T-cell (primary cell): ENCODE measurements around the gene ECSIT. TPM values are rescaled to one million over a fixed set of nuclear protein-coding genes. Genes with fewer than 3 reads are reported as not detected.
"Not testable (repeated sequence)": the region's sequence is repeated elsewhere in the genome, so short reads cannot be mapped to it uniquely, and the experiment has no call there.

Source experiments
- ATAC-seq, 4 experiments: fragments of 200-7000 bp in 3 of 4; fragments of 150-1000 bp in 1 of 4; cut with Tn5 transposase; replicated peaks in 1 of 4; 1 replicate in 3 of 4; 2 replicates in 1 of 4; pipeline ENCODE4 v1.10.0; 2021; ENCODE audit warnings: moderate library complexity in 3 of 4, mild to moderate bottlenecking in 2 of 4, moderate number of reproducible peaks in 1 of 4
- CTCF ChIA-PET, 2 donors: fragments of 300-600 bp; sonication (Branson Sonifier 250); formaldehyde crosslinking; loops; one replicate each; lab custom pipeline; 2022; ENCODE audit warnings: antibody characterized with exemption in 2 of 2; lab: Charles Lee
- POLR2A ChIA-PET, 2 donors: fragments of 300-600 bp; sonication (Branson Sonifier 250); formaldehyde crosslinking; loops; one replicate each; lab custom pipeline; 2022; ENCODE audit warnings: antibody characterized with exemption in 2 of 2; lab: Charles Lee
- DNase-seq, 35 experiments: peaks; one replicate each; pipeline versions ENCODE4 v3.0.0 to v3.0.0-alpha.2; 2013 to 2023
- H3K27ac ChIP-seq: one replicate; pipeline ENCODE4 v1.5.1; 2013; ENCODE audit warnings: low read length
- H3K27me3 ChIP-seq, 2 experiments: replicated peaks in 1 of 2; 1 replicate in 1 of 2; 2 replicates in 1 of 2; pipeline versions ENCODE4 v1.6.1 to v1.7.0; 2013; ENCODE audit warnings: low read length in 1 of 2, mixed read lengths in 1 of 2; ENCODE audit not compliant: control insufficient read depth in 2 of 2, insufficient read depth in 2 of 2; ENCODE audit errors: extremely low read depth in 1 of 2
- H3K36me3 ChIP-seq, 2 donors: 1 replicate in 1 of 2; 2 replicates in 1 of 2; pipeline versions ENCODE4 v1.6.1 to v1.7.0; 2013; ENCODE audit warnings: low read length in 1 of 2; ENCODE audit not compliant: control insufficient read depth in 2 of 2, insufficient read depth in 1 of 2; ENCODE audit errors: extremely low read depth in 1 of 2
- H3K4me1 ChIP-seq, 2 experiments: 1 replicate in 1 of 2; 2 replicates in 1 of 2; pipeline versions ENCODE4 v1.6.1 to v1.7.0; 2013; ENCODE audit warnings: low read length in 2 of 2, mixed read lengths in 1 of 2; ENCODE audit not compliant: insufficient read depth in 2 of 2, control insufficient read depth in 1 of 2; ENCODE audit errors: extremely low read depth in 1 of 2
- H3K4me3 ChIP-seq, 2 donors: 1 replicate in 1 of 2; 2 replicates in 1 of 2; pipeline versions ENCODE4 v1.5.1 to v1.7.0; 2013; ENCODE audit warnings: mild to moderate bottlenecking in 2 of 2, low read length in 1 of 2, moderate library complexity in 1 of 2; ENCODE audit not compliant: control insufficient read depth in 1 of 2; ENCODE audit errors: extremely low read depth in 1 of 2
- H3K9me3 ChIP-seq: 2 replicates; pipeline ENCODE4 v1.7.0; 2013
- H3K27ac Mint-ChIP-seq, 2 donors: one replicate each; pipeline ENCODE4 v1.8.0; 2020 to 2021; ENCODE audit warnings: mild to moderate bottlenecking in 2 of 2, mixed read lengths in 2 of 2
- H3K27me3 Mint-ChIP-seq, 2 donors: one replicate each; pipeline ENCODE4 v1.8.0; 2021 to 2022; ENCODE audit warnings: mixed read lengths in 2 of 2
- H3K36me3 Mint-ChIP-seq: one replicate; pipeline ENCODE4 v1.8.0; 2021; ENCODE audit warnings: mixed read lengths
- H3K4me1 Mint-ChIP-seq, 3 donors: one replicate each; pipeline ENCODE4 v1.8.0; 2020 to 2022; ENCODE audit warnings: mixed read lengths in 3 of 3, mild to moderate bottlenecking in 1 of 3
- H3K4me3 Mint-ChIP-seq, 3 donors: one replicate each; pipeline ENCODE4 v1.8.0; 2020 to 2022; ENCODE audit warnings: mild to moderate bottlenecking in 3 of 3, mixed read lengths in 3 of 3, moderate library complexity in 3 of 3
- H3K9me3 Mint-ChIP-seq, 3 donors: one replicate each; pipeline ENCODE4 v1.8.0; 2020 to 2022; ENCODE audit warnings: mixed read lengths in 3 of 3
- WGBS: methylation state at CpG from one replicate; pipeline ENCODE4 v1.1.5; 2013; ENCODE audit warnings: missing lambda C conversion rate; ENCODE audit not compliant: insufficient coverage; 5-methylcytosine and 5-hydroxymethylcytosine counted together
- total RNA-seq, 35 experiments: library from RNA in 6 of 35; stranded (reverse) in 6 of 35; fragments of 120-200 nt in 1 of 35; gene quantifications; one replicate each; pipeline versions ENCODE4 v1.2.1 to v1.2.4 and lab custom pipeline; 2013 to 2026

ECSIT gene
- total RNA-seq, 5 donors from 2014 or later (not counting 1 experiment from before 2014, with no cell fraction given) = 28.8 to 52.0 (median 48.4) TPM

- peaks cover 14 to 22% of the 10 kb centered on the region in 2 donors for H3K27me3 Mint-ChIP-seq
- WGBS = no CpG with 5 or more reads among the region's 3 CpGs
- H3K27ac ChIP-seq, ATAC-seq, H3K36me3 Mint-ChIP-seq, H3K27ac Mint-ChIP-seq, H3K9me3 Mint-ChIP-seq, DNase-seq, POLR2A ChIA-PET, H3K4me3 Mint-ChIP-seq, H3K4me1 ChIP-seq, H3K4me1 Mint-ChIP-seq, H3K9me3 ChIP-seq, H3K36me3 ChIP-seq, H3K4me3 ChIP-seq: not testable (repeated sequence)
- CTCF ChIA-PET = interaction anchor here in 1 of 2 donors (0.6 kb wide), 1 partner anchor 63 kb away, joined by 3 read pairs; no protein-coding TSS in a partner anchor
- peaks cover 2 to 26% of the 10 kb centered on the region in 2 experiments for H3K27me3 ChIP-seq
Measured at GRCh38 chr19:11475343-11475742, 53.6 kb downstream of the ECSIT start.

- ATAC-seq = no peak
- WGBS = 60% methylated on average over 1 of the region's 4 CpGs
- no peaks in the 10 kb centered on the region for H3K9me3 Mint-ChIP-seq
- H3K4me3 Mint-ChIP-seq = no peak overlapping the region
- Histone ChIP-seq H3K27me3 (peaks cover 2 to 24% of the 10 kb centered on the region in 2 experiments), H3K9me3 (no peaks in the 10 kb centered on the region), H3K4me1 (no peaks in the 10 kb centered on the region), H3K4me3 (no peak overlapping the region), H3K36me3 (no peaks in the 10 kb centered on the region), H3K27ac (no peak overlapping the region)
- ChIA-PET CTCF (no interaction called here), POLR2A (no interaction called here)
- H3K36me3 Mint-ChIP-seq = no peaks in the 10 kb centered on the region
- H3K4me1 Mint-ChIP-seq = peaks cover 0 to under 1% (median under 1%) of the 10 kb centered on the region in 3 donors
- no peak overlapping the region for H3K27ac Mint-ChIP-seq
- peaks cover 8 to 20% of the 10 kb centered on the region in 2 donors for H3K27me3 Mint-ChIP-seq
- no peak for DNase-seq
Measured at GRCh38 chr19:11473725-11474124, 55.2 kb downstream of the ECSIT start.

- not testable (repeated sequence) for H3K4me1 Mint-ChIP-seq, H3K4me1 ChIP-seq, ATAC-seq, H3K4me3 Mint-ChIP-seq, DNase-seq, H3K4me3 ChIP-seq, H3K36me3 ChIP-seq, H3K9me3 Mint-ChIP-seq, H3K9me3 ChIP-seq, H3K36me3 Mint-ChIP-seq, H3K27ac ChIP-seq, H3K27ac Mint-ChIP-seq
- H3K27me3 ChIP-seq = peaks cover 0 to 36% of the 10 kb centered on the region in 2 experiments
- peaks cover 6 to 10% of the 10 kb centered on the region in 2 donors for H3K27me3 Mint-ChIP-seq
- POLR2A ChIA-PET = interaction anchor here in 1 of 2 donors (0.7 kb wide), 1 partner anchor 458 kb away, joined by 5 read pairs; no protein-coding TSS in a partner anchor
- no CpG with 5 or more reads among the region's 8 CpGs for WGBS
- CTCF ChIA-PET = interaction anchor here in 1 of 2 donors (0.9 kb wide), 1 partner anchor 15 kb away, joined by 4 read pairs; no protein-coding TSS in a partner anchor
Measured at GRCh38 chr19:11468266-11468845, 60.6 kb downstream of the ECSIT start.

- H3K27ac ChIP-seq = no peak overlapping the region
- CTCF ChIA-PET = interaction anchor here in 1 of 2 donors (0.6 kb wide), 1 partner anchor 1230 kb away, joined by 7 read pairs; no protein-coding TSS in a partner anchor
- H3K4me1 Mint-ChIP-seq = peaks cover 0 to 4% (median 2%) of the 10 kb centered on the region in 3 donors
- peaks cover 5 to 10% of the 10 kb centered on the region in 2 donors for H3K27me3 Mint-ChIP-seq
- no peaks in the 10 kb centered on the region for H3K9me3 ChIP-seq
- no peak overlapping the region for H3K4me3 Mint-ChIP-seq
- no peaks in the 10 kb centered on the region for H3K4me1 ChIP-seq
- ATAC-seq (no peak), DNase-seq (no peak)
- no peaks in the 10 kb centered on the region for H3K9me3 Mint-ChIP-seq
- H3K4me3 ChIP-seq = no peak overlapping the region
- H3K36me3 ChIP-seq = no peaks in the 10 kb centered on the region
- H3K27ac Mint-ChIP-seq = no peak overlapping the region
- POLR2A ChIA-PET = no interaction called here
- peaks cover 0 to 33% of the 10 kb centered on the region in 2 experiments for H3K27me3 ChIP-seq
- no peaks in the 10 kb centered on the region for H3K36me3 Mint-ChIP-seq
- WGBS = 83% methylated on average over 1 of the region's 8 CpGs
Measured at GRCh38 chr19:11465600-11465999, 63.3 kb downstream of the ECSIT start.

GRCh38 chr19:11464333-11465265, 64.3 kb downstream of the ECSIT start:
- H3K4me1 Mint-ChIP-seq = peaks cover 0 to 4% (median 2%) of the 10 kb centered on the region in 3 donors
- H3K27ac Mint-ChIP-seq = no peak overlapping the region
- H3K9me3 Mint-ChIP-seq = no peaks in the 10 kb centered on the region
- no peaks in the 10 kb centered on the region for H3K36me3 ChIP-seq
- ATAC-seq (no peak), DNase-seq (no peak)
- H3K9me3 ChIP-seq = no peaks in the 10 kb centered on the region
- peaks cover 0 to 35% of the 10 kb centered on the region in 2 experiments for H3K27me3 ChIP-seq
- CTCF ChIA-PET = no interaction called here
- POLR2A ChIA-PET = no interaction called here
- H3K27ac ChIP-seq = no peak overlapping the region
- H3K4me3 Mint-ChIP-seq = no peak overlapping the region
- 86% methylated on average over 11 of the region's 11 CpGs for WGBS
- H3K27me3 Mint-ChIP-seq = peaks cover 13 to 14% of the 10 kb centered on the region in 2 donors
- H3K4me3 ChIP-seq = no peak overlapping the region
- H3K4me1 ChIP-seq = no peaks in the 10 kb centered on the region
- no peaks in the 10 kb centered on the region for H3K36me3 Mint-ChIP-seq

GRCh38 chr19:11463391-11463790, 65.5 kb downstream of the ECSIT start:
- no peaks in the 10 kb centered on the region for H3K36me3 Mint-ChIP-seq
- peak in 1 of 35 experiments; percentile 10 for DNase-seq
- peaks cover 14 to 15% of the 10 kb centered on the region in 2 donors for H3K27me3 Mint-ChIP-seq

More at GRCh38 chr19:11463391-11463790, 65.5 kb downstream of the ECSIT start:
- Histone ChIP-seq H3K4me3 (no peak overlapping the region), H3K36me3 (no peaks in the 10 kb centered on the region), H3K27me3 (peaks cover 0 to 35% of the 10 kb centered on the region in 2 experiments), H3K4me1 (no peaks in the 10 kb centered on the region), H3K9me3 (no peaks in the 10 kb centered on the region), H3K27ac (no peak overlapping the region)
- peak in 2 of 4 experiments; percentile 38 to 49 for ATAC-seq
- Mint-ChIP-seq H3K27ac (no peak overlapping the region), H3K4me1 (peaks cover 0 to 4% (median 2%) of the 10 kb centered on the region in 3 donors), H3K9me3 (no peaks in the 10 kb centered on the region), H3K4me3 (no peak overlapping the region)
- WGBS = 58% methylated on average over 7 of the region's 12 CpGs
- ChIA-PET CTCF (no interaction called here), POLR2A (no interaction called here)
